HUES64 (cell line): ENCODE measurements around the gene ANO10.
A peak's percentile ranks its signal among the peaks of the same experiment; 100 is the strongest.

ENCODE experiments used
- H3K27ac ChIP-seq: 2 replicates; pipeline ENCODE4 v1.7.0; 2013; ENCODE audit warnings: low read depth, low read length, inconsistent platforms
- H3K27me3 ChIP-seq: 2 replicates; pipeline ENCODE4 v1.6.1; 2013; ENCODE audit warnings: mild to moderate bottlenecking, low read length; ENCODE audit not compliant: insufficient read depth
- H3K36me3 ChIP-seq: 2 replicates; pipeline ENCODE4 v1.6.1; 2013; ENCODE audit warnings: mild to moderate bottlenecking, low read length; ENCODE audit not compliant: insufficient read depth
- H3K4me1 ChIP-seq: 2 replicates; pipeline ENCODE4 v1.6.1; 2013; ENCODE audit warnings: mild to moderate bottlenecking, low read length, moderate library complexity; ENCODE audit not compliant: insufficient read depth
- H3K4me3 ChIP-seq: 2 replicates; pipeline ENCODE4 v1.5.1; 2013; ENCODE audit warnings: mild to moderate bottlenecking, low read length, moderate library complexity
- H3K9ac ChIP-seq: 2 replicates; pipeline ENCODE4 v1.6.1; 2013; ENCODE audit warnings: mild to moderate bottlenecking, low read depth, low read length
- H3K9me3 ChIP-seq: 2 replicates; pipeline ENCODE4 v1.6.1; 2013; ENCODE audit warnings: low read depth, low read length; ENCODE audit not compliant: insufficient read depth
- WGBS: fragments of 150-250, 120-280 bp; methylation state at CpG from one replicate; pipeline ENCODE4 v1.1.7; 2013; ENCODE audit warnings: missing lambda C conversion rate; 5-methylcytosine and 5-hydroxymethylcytosine counted together

The ANO10 gene

GRCh38 chr3:43390255-43390588 lies 231.6 kb downstream of the ANO10 start:
- no peak overlapping the region for H3K9ac ChIP-seq
- H3K36me3 ChIP-seq: no peaks in the 10 kb centered on the region
- H3K4me3 ChIP-seq: no peak overlapping the region
- no peaks in the 10 kb centered on the region for H3K9me3 ChIP-seq
- WGBS: 97% methylated on average over 1 of the region's 1 CpG
- no peak overlapping the region for H3K27ac ChIP-seq
- no peaks in the 10 kb centered on the region for H3K27me3 ChIP-seq
- peaks cover 5% of the 10 kb centered on the region; the same call in 1 of the 2 replicates for H3K4me1 ChIP-seq

- Histone ChIP-seq H3K9me3 (no peaks in the 10 kb centered on the region), H3K4me3 (no peak overlapping the region), H3K27me3 (no peaks in the 10 kb centered on the region), H3K36me3 (no peaks in the 10 kb centered on the region), H3K27ac (no peak overlapping the region), H3K9ac (no peak overlapping the region), H3K4me1 (peaks cover 5% of the 10 kb centered on the region; the same call in 1 of the 2 replicates)
- 94% methylated on average over 9 of the region's 10 CpGs for WGBS
Observed at GRCh38 chr3:43389388-43390254, 232.2 kb downstream of the ANO10 start.

GRCh38 chr3:43388915-43389314 lies 232.9 kb downstream of the ANO10 start:
- H3K36me3 ChIP-seq: no peaks in the 10 kb centered on the region
- H3K4me3 ChIP-seq: no peak overlapping the region
- H3K4me1 ChIP-seq: peaks cover 5% of the 10 kb centered on the region; the same call in 1 of the 2 replicates
- H3K9me3 ChIP-seq: no peaks in the 10 kb centered on the region
- no peak overlapping the region for H3K9ac ChIP-seq
- no peaks in the 10 kb centered on the region for H3K27me3 ChIP-seq
- no peak overlapping the region for H3K27ac ChIP-seq

GRCh38 chr3:43388175-43388574 lies 233.6 kb downstream of the ANO10 start:
- H3K27ac ChIP-seq: no peak overlapping the region
- no peaks in the 10 kb centered on the region for H3K27me3 ChIP-seq
- H3K9ac ChIP-seq: no peak overlapping the region
- H3K4me3 ChIP-seq: no peak overlapping the region
- no peaks in the 10 kb centered on the region for H3K36me3 ChIP-seq
- peaks cover 5% of the 10 kb centered on the region; the same call in 1 of the 2 replicates for H3K4me1 ChIP-seq
- WGBS: 92% methylated on average over 5 of the region's 5 CpGs
- no peaks in the 10 kb centered on the region for H3K9me3 ChIP-seq

- 92% methylated on average over 3 of the region's 3 CpGs for WGBS
- H3K9ac ChIP-seq: no peak overlapping the region
Observed at GRCh38 chr3:43379343-43379742, 242.5 kb downstream of the ANO10 start.

GRCh38 chr3:43378066-43378935 lies 243.5 kb downstream of the ANO10 start:
- 86% methylated on average over 2 of the region's 2 CpGs for WGBS
- H3K36me3 ChIP-seq: no peaks in the 10 kb centered on the region
- H3K4me3 ChIP-seq: no peak overlapping the region
- no peak overlapping the region for H3K9ac ChIP-seq
- no peaks in the 10 kb centered on the region for H3K9me3 ChIP-seq
- no peaks in the 10 kb centered on the region for H3K27me3 ChIP-seq
- H3K27ac ChIP-seq: no peak overlapping the region
- H3K4me1 ChIP-seq: peaks cover 16% of the 10 kb centered on the region

More at GRCh38 chr3:43379343-43379742, 242.5 kb downstream of the ANO10 start:
- peaks cover 8% of the 10 kb centered on the region for H3K4me1 ChIP-seq
- no peaks in the 10 kb centered on the region for H3K9me3 ChIP-seq
- no peak overlapping the region for H3K4me3 ChIP-seq
- no peaks in the 10 kb centered on the region for H3K27me3 ChIP-seq
- no peak overlapping the region for H3K27ac ChIP-seq
- H3K36me3 ChIP-seq: no peaks in the 10 kb centered on the region

GRCh38 chr3:43373560-43373928 lies 248.3 kb downstream of the ANO10 start:
- no peaks in the 10 kb centered on the region for H3K36me3 ChIP-seq

GRCh38 chr3:43372809-43373559 lies 248.8 kb downstream of the ANO10 start:
- H3K9ac ChIP-seq: no peak overlapping the region
- no peak overlapping the region for H3K4me3 ChIP-seq
- H3K9me3 ChIP-seq: no peaks in the 10 kb centered on the region
- H3K4me1 ChIP-seq: peaks cover 18% of the 10 kb centered on the region
- no peaks in the 10 kb centered on the region for H3K27me3 ChIP-seq
- WGBS: 63% methylated on average over 11 of the region's 11 CpGs
- H3K27ac ChIP-seq: peak overlapping the region; percentile 71; the same call in 1 of the 2 replicates
- H3K36me3 ChIP-seq: no peaks in the 10 kb centered on the region

More at GRCh38 chr3:43373560-43373928, 248.3 kb downstream of the ANO10 start:
- H3K4me1 ChIP-seq: peaks cover 22% of the 10 kb centered on the region
- peak overlapping the region; percentile 71; the same call in 1 of the 2 replicates for H3K27ac ChIP-seq
- H3K4me3 ChIP-seq: no peak overlapping the region
- 92% methylated on average over 3 of the region's 3 CpGs for WGBS
- no peaks in the 10 kb centered on the region for H3K9me3 ChIP-seq
- no peaks in the 10 kb centered on the region for H3K27me3 ChIP-seq
- no peak overlapping the region for H3K9ac ChIP-seq

- H3K9me3 ChIP-seq: no peaks in the 10 kb centered on the region
- H3K27ac ChIP-seq: peak overlapping the region; percentile 71; the same call in 1 of the 2 replicates
- 84% methylated on average over 10 of the region's 10 CpGs for WGBS
Observed at GRCh38 chr3:43372007-43372740, 249.6 kb downstream of the ANO10 start.

GRCh38 chr3:43371494-43371893 lies 250.3 kb downstream of the ANO10 start:
- H3K4me3 ChIP-seq: no peak overlapping the region
- no peak overlapping the region for H3K9ac ChIP-seq
- H3K36me3 ChIP-seq: no peaks in the 10 kb centered on the region
- H3K9me3 ChIP-seq: no peaks in the 10 kb centered on the region
- 80% methylated on average over 3 of the region's 3 CpGs for WGBS
- peaks cover 18% of the 10 kb centered on the region for H3K4me1 ChIP-seq
- H3K27me3 ChIP-seq: no peaks in the 10 kb centered on the region
- H3K27ac ChIP-seq: no peak overlapping the region

More at GRCh38 chr3:43372007-43372740, 249.6 kb downstream of the ANO10 start:
- H3K4me1 ChIP-seq: peaks cover 18% of the 10 kb centered on the region
- no peak overlapping the region for H3K4me3 ChIP-seq
- H3K27me3 ChIP-seq: no peaks in the 10 kb centered on the region
- no peak overlapping the region for H3K9ac ChIP-seq
- H3K36me3 ChIP-seq: no peaks in the 10 kb centered on the region
